Measurements from ENCODE around the gene MYNN. TPM values are rescaled to one million over a fixed set of nuclear protein-coding genes. Genes with fewer than 3 reads are reported as not detected.

The MYNN gene
- total and polyA plus RNA-seq, 9 donors: 10.1 to 23.6 (median 19.1) TPM

GRCh38 chr3:169746924-169747323, 26.3 kb upstream of the MYNN start:
- intact Hi-C loops (cut with DNase I): loop anchor here in 2 of 4 donors (5.0 to 10.0 kb wide), 3 partner anchors 82 to 602 kb away; partner anchors contain the start of gene MECOM (in 1 of the 2)
- H3K27ac ChIP-seq: no peak overlapping the region
- H3K27me3 ChIP-seq: no peaks in the 10 kb centered on the region
- H3K4me1 ChIP-seq (ENCODE audit: insufficient read depth): no peaks in the 10 kb centered on the region
- no peak for TF ChIP-seq CTCF (IDR thresholded peaks at IDR 0.05)
- TF ChIP-seq POLR2A (IDR thresholded peaks at IDR 0.05): no peak
- no peak for TF ChIP-seq EP300 (IDR thresholded peaks at IDR 0.05)
- 59 to 70% (median 62%) methylated on average over 6 of the region's 6 CpGs for WGBS, 3 donors
- no peaks in the 10 kb centered on the region for H3K9me3 ChIP-seq
- DNase-seq: no peak
- H3K4me3 ChIP-seq: no peak overlapping the region
- no peaks in the 10 kb centered on the region for H3K36me3 ChIP-seq

- WGBS, 3 donors: 67 to 77% (median 71%) methylated on average over 3 of the region's 3 CpGs
- no peak overlapping the region for H3K27ac ChIP-seq
- no peak for DNase-seq
- TF ChIP-seq EP300 (IDR thresholded peaks at IDR 0.05): no peak
- TF ChIP-seq CTCF (IDR thresholded peaks at IDR 0.05): no peak
- TF ChIP-seq POLR2A (IDR thresholded peaks at IDR 0.05): no peak
- no peaks in the 10 kb centered on the region for H3K9me3 ChIP-seq
- no peaks in the 10 kb centered on the region for H3K36me3 ChIP-seq
- H3K4me3 ChIP-seq: no peak overlapping the region
- H3K27me3 ChIP-seq: no peaks in the 10 kb centered on the region
- intact Hi-C loops (cut with DNase I): loop anchor here in 2 of 4 donors (5.0 to 10.0 kb wide), 3 partner anchors 84 to 604 kb away; partner anchors contain the start of gene MECOM (in 1 of the 2)
- H3K4me1 ChIP-seq (ENCODE audit: insufficient read depth): no peaks in the 10 kb centered on the region
Observed at GRCh38 chr3:169748670-169749069, 24.5 kb upstream of the MYNN start.

- no peaks in the 10 kb centered on the region for H3K9me3 ChIP-seq
- H3K27ac ChIP-seq: no peak overlapping the region
- 1 to 41% (median 6%) methylated on average over 2 of the region's 2 CpGs for WGBS, 3 donors
- DNase-seq: no peak
- no peaks in the 10 kb centered on the region for H3K27me3 ChIP-seq
- no peaks in the 10 kb centered on the region for H3K4me1 ChIP-seq (ENCODE audit: insufficient read depth)
- intact Hi-C loops (cut with DNase I): no loop called here
- H3K4me3 ChIP-seq: no peak overlapping the region
- no peaks in the 10 kb centered on the region for H3K36me3 ChIP-seq
- TF ChIP-seq POLR2A (IDR thresholded peaks at IDR 0.05) (no peak), EP300 (IDR thresholded peaks at IDR 0.05) (no peak), CTCF (IDR thresholded peaks at IDR 0.05) (no peak)
Observed at GRCh38 chr3:169750665-169751064, 22.5 kb upstream of the MYNN start.

GRCh38 chr3:169751875-169752274, 21.3 kb upstream of the MYNN start:
- intact Hi-C loops (cut with DNase I): no loop called here

More at GRCh38 chr3:169751875-169752274, 21.3 kb upstream of the MYNN start:
- no peaks in the 10 kb centered on the region for H3K36me3 ChIP-seq
- WGBS, 3 donors: 77 to 81% (median 78%) methylated on average over 2 of the region's 2 CpGs
- no peak overlapping the region for H3K4me3 ChIP-seq
- TF ChIP-seq CTCF (IDR thresholded peaks at IDR 0.05) (no peak), POLR2A (IDR thresholded peaks at IDR 0.05) (no peak), EP300 (IDR thresholded peaks at IDR 0.05) (no peak)
- no peak for DNase-seq
- H3K27ac ChIP-seq: no peak overlapping the region
- no peaks in the 10 kb centered on the region for H3K4me1 ChIP-seq (ENCODE audit: insufficient read depth)
- H3K27me3 ChIP-seq: no peaks in the 10 kb centered on the region
- no peaks in the 10 kb centered on the region for H3K9me3 ChIP-seq
